Measurements from ENCODE around the gene DPF3.

DPF3 gene

GRCh38 chr14:72780751-72781150, 113.2 kb downstream of the DPF3 start:
- Histone ChIP-seq H2AFZ (ENCODE audit: low read depth, low read length, severe bottlenecking) (no peak overlapping the region), H3K9me2 (replicated peaks; ENCODE audit: insufficient read depth, low read length) (no peaks in the 10 kb centered on the region), H4K20me1 (ENCODE audit: low read depth, low read length) (no peaks in the 10 kb centered on the region), H3K9me3 (ENCODE audit: insufficient read depth, low read length) (no peaks in the 10 kb centered on the region), H3F3A (ENCODE audit: insufficient read depth) (no peaks in the 10 kb centered on the region), H3K79me2 (ENCODE audit: insufficient read depth, low read length) (no peaks in the 10 kb centered on the region), H3K9ac (ENCODE audit: low read length) (no peak overlapping the region), H3K4me2 (ENCODE audit: low read depth, low read length, poor library complexity, severe bottlenecking) (no peak overlapping the region), H3K4me3 (ENCODE audit: insufficient read depth, low read length, poor library complexity, severe bottlenecking) (no peak overlapping the region), H3K27ac (ENCODE audit: low read depth, low read length) (no peak overlapping the region), H3K36me3 (ENCODE audit: low read length) (no peaks in the 10 kb centered on the region), H3K27me3 (ENCODE audit: low read length) (no peaks in the 10 kb centered on the region)
- TF ChIP-seq EZH2phosphoT487 (conservative IDR thresholded peaks at IDR 0.05; ENCODE audit: low read length): no peak
- TF ChIP-seq, protein P1, sequence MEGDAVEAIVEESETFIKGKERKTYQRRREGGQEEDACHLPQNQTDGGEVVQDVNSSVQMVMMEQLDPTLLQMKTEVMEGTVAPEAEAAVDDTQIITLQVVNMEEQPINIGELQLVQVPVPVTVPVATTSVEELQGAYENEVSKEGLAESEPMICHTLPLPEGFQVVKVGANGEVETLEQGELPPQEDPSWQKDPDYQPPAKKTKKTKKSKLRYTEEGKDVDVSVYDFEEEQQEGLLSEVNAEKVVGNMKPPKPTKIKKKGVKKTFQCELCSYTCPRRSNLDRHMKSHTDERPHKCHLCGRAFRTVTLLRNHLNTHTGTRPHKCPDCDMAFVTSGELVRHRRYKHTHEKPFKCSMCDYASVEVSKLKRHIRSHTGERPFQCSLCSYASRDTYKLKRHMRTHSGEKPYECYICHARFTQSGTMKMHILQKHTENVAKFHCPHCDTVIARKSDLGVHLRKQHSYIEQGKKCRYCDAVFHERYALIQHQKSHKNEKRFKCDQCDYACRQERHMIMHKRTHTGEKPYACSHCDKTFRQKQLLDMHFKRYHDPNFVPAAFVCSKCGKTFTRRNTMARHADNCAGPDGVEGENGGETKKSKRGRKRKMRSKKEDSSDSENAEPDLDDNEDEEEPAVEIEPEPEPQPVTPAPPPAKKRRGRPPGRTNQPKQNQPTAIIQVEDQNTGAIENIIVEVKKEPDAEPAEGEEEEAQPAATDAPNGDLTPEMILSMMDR (IDR thresholded peaks at IDR 0.05; ENCODE audit: insufficient read depth, low read length, poor library complexity, severe bottlenecking): no peak

GRCh38 chr14:72779679-72780078, 114.2 kb downstream of the DPF3 start:
- H3F3A ChIP-seq (ENCODE audit: insufficient read depth): no peaks in the 10 kb centered on the region
- H3K4me3 ChIP-seq (ENCODE audit: insufficient read depth, low read length, poor library complexity, severe bottlenecking): no peak overlapping the region
- H3K9me3 ChIP-seq (ENCODE audit: insufficient read depth, low read length): no peaks in the 10 kb centered on the region
- H2AFZ ChIP-seq (ENCODE audit: low read depth, low read length, severe bottlenecking): no peak overlapping the region
- H3K36me3 ChIP-seq (ENCODE audit: low read length): no peaks in the 10 kb centered on the region
- H4K20me1 ChIP-seq (ENCODE audit: low read depth, low read length): no peaks in the 10 kb centered on the region
- no peak overlapping the region for H3K4me2 ChIP-seq (ENCODE audit: low read depth, low read length, poor library complexity, severe bottlenecking)
- no peaks in the 10 kb centered on the region for H3K9me2 ChIP-seq (replicated peaks; ENCODE audit: insufficient read depth, low read length)
- H3K27me3 ChIP-seq (ENCODE audit: low read length): no peaks in the 10 kb centered on the region
- TF ChIP-seq, protein P1 (IDR thresholded peaks at IDR 0.05; ENCODE audit: insufficient read depth, low read length, poor library complexity, severe bottlenecking): no peak
- TF ChIP-seq EZH2phosphoT487 (conservative IDR thresholded peaks at IDR 0.05; ENCODE audit: low read length): no peak
- H3K27ac ChIP-seq (ENCODE audit: low read depth, low read length): no peak overlapping the region
- H3K9ac ChIP-seq (ENCODE audit: low read length): no peak overlapping the region
- H3K79me2 ChIP-seq (ENCODE audit: insufficient read depth, low read length): no peaks in the 10 kb centered on the region

DNA sequence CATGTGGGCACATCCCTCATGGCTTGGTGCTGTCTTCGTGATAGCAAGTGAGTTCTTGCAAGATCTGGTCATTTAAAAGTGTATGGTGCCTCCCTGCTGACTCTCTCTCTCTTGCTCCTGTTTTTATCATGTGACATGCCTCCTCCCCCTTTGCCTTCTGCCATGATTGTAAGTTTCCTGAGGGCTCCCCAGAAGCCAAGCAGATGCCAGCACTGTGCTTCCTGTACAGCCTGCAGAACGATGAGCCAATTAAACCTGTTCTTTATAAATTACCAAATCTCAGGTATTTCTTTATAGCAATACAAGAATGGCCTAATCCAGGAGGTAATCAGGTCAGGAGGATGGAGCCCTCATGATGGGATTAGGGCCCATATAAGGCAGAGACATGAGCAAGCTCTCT, 116.3 kb downstream of the DPF3 start:
- Histone ChIP-seq H4K20me1 (ENCODE audit: low read depth, low read length) (no peaks in the 10 kb centered on the region), H2AFZ (ENCODE audit: low read depth, low read length, severe bottlenecking) (no peak overlapping the region), H3K79me2 (ENCODE audit: insufficient read depth, low read length) (no peaks in the 10 kb centered on the region), H3K4me3 (ENCODE audit: insufficient read depth, low read length, poor library complexity, severe bottlenecking) (no peak overlapping the region), H3K36me3 (ENCODE audit: low read length) (no peaks in the 10 kb centered on the region), H3F3A (ENCODE audit: insufficient read depth) (no peaks in the 10 kb centered on the region), H3K9me3 (ENCODE audit: insufficient read depth, low read length) (no peaks in the 10 kb centered on the region), H3K27me3 (ENCODE audit: low read length) (no peaks in the 10 kb centered on the region), H3K9me2 (replicated peaks; ENCODE audit: insufficient read depth, low read length) (no peaks in the 10 kb centered on the region), H3K4me2 (ENCODE audit: low read depth, low read length, poor library complexity, severe bottlenecking) (no peak overlapping the region), H3K27ac (ENCODE audit: low read depth, low read length) (no peak overlapping the region), H3K9ac (ENCODE audit: low read length) (no peak overlapping the region)
- TF ChIP-seq EZH2phosphoT487 (conservative IDR thresholded peaks at IDR 0.05; ENCODE audit: low read length): no peak
- TF ChIP-seq, protein P1 (IDR thresholded peaks at IDR 0.05; ENCODE audit: insufficient read depth, low read length, poor library complexity, severe bottlenecking): no peak
